ENCODE measurements around the gene SEMA3B.
A peak's percentile ranks its signal among the peaks of the same experiment; 100 is the strongest.
"Not testable (repeated sequence)": the region's sequence is repeated elsewhere in the genome, so short reads cannot be mapped to it uniquely, and the experiment has no call there.

The SEMA3B gene

DNA sequence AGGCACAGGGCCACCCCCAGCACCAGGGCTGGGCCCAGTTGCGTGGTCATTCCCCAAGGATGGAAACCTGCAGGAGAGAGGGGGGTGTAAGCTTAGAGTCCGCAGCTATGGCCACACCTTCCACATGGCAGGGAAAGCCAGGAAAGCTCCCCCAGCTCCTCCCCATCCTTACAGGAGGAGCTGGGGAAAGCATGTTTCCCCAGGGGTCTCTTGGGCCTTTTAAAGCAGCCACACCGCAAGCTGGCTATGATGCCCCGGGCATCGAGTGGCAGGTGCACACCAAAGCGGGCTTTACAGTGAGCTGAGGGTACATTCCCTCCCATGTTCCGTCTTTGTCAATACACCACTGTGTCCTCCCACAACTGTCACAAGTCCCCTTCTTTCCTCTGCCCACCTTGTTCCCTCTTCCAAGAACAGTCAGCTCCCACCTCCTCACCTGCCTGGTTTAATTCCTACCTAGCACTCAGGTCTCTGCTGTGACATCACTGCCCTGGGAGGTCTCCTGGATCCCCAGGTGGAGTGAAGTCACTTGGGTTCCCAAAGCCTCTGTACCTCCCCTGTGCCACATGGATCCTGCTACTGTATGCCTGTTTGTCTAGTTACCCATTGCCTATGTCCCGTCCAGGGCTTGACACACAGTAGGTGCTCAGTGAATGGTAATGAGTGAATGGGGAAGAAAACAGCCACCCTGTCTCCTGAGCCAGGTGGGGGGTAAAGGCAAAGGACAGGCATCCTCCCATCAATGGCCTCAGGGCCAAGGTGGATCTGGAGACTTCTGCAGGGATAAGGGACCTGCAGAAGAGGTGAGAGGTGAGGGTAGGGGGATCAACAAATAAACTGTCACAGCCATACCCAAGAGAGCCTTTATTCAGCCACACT lies 26.8 kb downstream of the SEMA3B start:
- no peak for FAIRE-seq

- FAIRE-seq, result no peak
Measured at GRCh38 chr3:50296721-50297383, 27.9 kb downstream of the SEMA3B start.

DNA sequence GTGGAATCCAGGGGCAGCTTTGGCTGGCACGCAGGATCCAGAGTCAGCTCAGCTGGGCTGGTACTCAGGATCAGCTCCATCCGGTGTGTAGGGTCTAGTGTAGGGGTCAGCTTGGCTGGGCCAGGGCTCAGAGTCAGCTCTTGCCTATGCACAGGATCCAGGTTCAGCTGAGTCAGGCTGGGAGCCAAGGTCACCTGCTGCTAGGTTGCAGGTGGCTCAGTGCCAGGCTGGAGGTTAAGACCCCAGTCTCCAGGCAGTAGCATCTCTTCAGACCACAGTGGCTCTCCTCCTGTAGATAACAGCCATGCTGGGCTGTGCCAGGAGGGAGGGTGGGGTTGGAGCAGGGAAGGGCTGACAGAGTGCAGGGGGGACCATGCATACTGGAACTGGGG lies 28.4 kb downstream of the SEMA3B start:
- FAIRE-seq, result no peak

- no peak for FAIRE-seq
Measured at GRCh38 chr3:50297896-50298725, 29.2 kb downstream of the SEMA3B start.

DNA sequence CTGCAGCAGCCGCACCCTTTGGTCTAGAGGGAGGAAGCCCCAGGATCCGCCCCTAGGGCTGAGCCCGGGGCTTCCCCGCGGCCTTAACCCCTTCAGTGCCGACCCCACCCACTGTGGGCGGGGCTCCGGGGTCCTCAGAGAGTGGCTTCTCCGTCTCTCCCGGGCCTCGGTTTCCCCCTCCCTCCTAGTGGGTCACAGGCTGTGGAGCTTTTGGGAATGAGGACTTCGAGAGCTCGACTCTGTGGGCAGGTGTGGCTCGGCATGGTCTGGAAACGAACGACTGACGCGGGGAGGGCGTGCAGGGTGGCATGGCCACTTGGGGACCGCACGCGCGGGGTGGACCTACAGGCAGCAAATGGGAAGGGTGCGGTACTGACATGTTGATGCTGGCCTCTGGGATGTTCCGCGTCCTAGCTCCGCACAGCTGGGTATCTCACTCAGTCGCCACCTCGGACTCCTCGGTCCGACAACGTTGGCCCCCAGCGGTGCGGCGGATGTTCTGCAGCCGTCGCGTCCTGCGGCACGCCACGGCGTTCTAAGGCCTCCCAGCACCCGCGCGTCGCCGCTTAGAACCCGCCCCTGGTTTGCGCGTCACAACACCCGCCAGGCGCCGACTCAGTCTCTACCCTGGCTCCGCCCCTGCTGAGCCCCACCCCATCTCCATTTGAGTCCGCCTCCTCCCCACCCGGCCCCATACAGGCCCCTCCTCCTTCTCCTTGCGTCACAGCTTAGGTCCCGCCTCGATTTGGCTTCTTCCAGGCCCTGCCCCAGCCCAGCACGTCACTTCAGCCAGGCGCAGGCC lies 30.1 kb downstream of the SEMA3B start, which contains the start of the genes HYAL3 and NAA80:
Gene HYAL3, minus strand, starts transcription at position 570 of the 802 bp plus-strand sequence. CDS start 3,803 bp downstream, outside the sequence.
Gene NAA80, minus strand, starts transcription at position 570 of the 802 bp plus-strand sequence. CDS start 1,942 bp downstream, outside the sequence.
- FAIRE-seq, result no peak

- FAIRE-seq, result peak; percentile 97
Measured at GRCh38 chr3:50299638-50299928, 30.6 kb downstream of the SEMA3B start.

GRCh38 chr3:50299929-50300680 lies 31.2 kb downstream of the SEMA3B start:
- FAIRE-seq, result no peak

- FAIRE-seq, result no peak
Measured at GRCh38 chr3:50300681-50301254, 31.8 kb downstream of the SEMA3B start.

- FAIRE-seq, result no peak
Measured at GRCh38 chr3:50302095-50303012, 33.4 kb downstream of the SEMA3B start.

GRCh38 chr3:50303013-50303815 lies 34.3 kb downstream of the SEMA3B start, which contains the start of gene HYAL1:
Gene HYAL1, minus strand, starts transcription at chr3:50303574. Its CDS starts 618 bp downstream, at chr3:50302956.
- no peak for FAIRE-seq

- no peak for FAIRE-seq
Measured at GRCh38 chr3:50304601-50305000, 35.7 kb downstream of the SEMA3B start.

DNA sequence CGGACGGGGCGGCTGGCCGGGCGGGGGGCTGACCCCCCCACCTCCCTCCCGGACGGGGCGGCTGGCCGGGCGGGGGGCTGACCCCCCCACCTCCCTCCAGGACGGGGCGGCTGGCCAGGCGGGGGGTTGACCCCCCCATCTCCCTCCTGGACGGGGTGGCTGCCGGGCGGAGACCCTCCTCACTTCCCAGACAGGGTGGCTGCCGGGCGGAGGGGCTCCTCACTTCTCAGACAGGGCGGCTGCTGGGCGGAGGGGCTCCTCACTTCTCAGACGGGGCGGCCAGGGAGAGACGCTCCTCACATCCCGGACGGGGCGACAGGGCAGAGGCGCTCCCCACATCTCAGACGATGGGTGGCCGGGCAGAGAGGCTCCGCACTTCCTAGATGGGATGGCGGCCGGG lies 43.1 kb downstream of the SEMA3B start:
- FAIRE-seq, result not testable (repeated sequence)

GRCh38 chr3:50314342-50314741 lies 45.4 kb downstream of the SEMA3B start:
- FAIRE-seq, result no peak

DNA sequence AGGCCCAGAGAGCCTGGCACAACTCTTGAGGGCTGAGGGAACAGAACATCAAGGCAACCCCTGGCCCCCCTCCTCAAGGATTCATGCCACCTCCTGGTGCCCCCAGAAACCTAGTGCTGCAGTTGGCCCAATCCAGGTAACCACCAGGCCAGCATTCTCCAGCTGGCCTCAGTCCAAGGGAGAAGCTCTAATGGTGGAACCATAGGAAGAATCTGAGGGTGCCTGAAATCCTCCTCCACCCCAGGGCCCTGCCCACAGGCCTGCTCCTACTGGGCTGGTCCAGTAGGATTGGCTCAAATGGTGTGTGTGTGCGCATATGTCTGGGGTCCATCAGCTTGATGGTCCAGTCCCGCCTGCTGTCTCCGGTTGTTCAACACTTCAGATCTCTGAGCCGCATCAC lies 45.9 kb downstream of the SEMA3B start:
- FAIRE-seq, result no peak

- no peak for FAIRE-seq
Measured at GRCh38 chr3:50316657-50317242, 47.8 kb downstream of the SEMA3B start.

GRCh38 chr3:50317300-50317699 lies 48.4 kb downstream of the SEMA3B start:
- no peak for FAIRE-seq

- FAIRE-seq, result no peak
Measured at GRCh38 chr3:50318163-50318562, 49.2 kb downstream of the SEMA3B start.

DNA sequence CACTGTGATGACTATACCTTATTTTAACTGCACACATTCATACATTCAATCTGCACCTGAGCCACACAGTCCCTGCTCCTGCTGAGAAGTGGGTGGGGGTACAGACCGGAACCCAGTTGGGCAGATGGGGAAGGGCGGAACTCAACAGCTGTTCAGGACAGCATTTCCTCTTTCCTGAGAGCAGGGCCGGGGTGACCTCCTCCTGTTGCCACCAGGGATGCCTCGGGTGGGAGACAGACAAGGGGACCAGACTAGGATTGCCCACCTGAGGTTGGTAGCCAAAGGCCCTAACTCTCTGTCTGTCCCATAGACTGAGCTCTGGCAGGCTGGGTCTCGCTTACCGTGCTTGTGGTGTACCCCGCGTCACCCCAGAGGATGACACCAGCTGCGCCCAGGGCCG lies 49.7 kb downstream of the SEMA3B start:
- FAIRE-seq, result no peak

Data from colon (tissue), 2 donors.